Myocyte (in vitro differentiated cells): ENCODE data around the gene SETD2. TPM values are rescaled to one million over a fixed set of nuclear protein-coding genes. Genes with fewer than 3 reads are reported as not detected.
"Not testable (repeated sequence)": the region's sequence is repeated elsewhere in the genome, so short reads cannot be mapped to it uniquely, and the experiment has no call there.

Source experiments
- DNase-seq: peaks from one replicate; pipeline ENCODE4 v3.0.0-alpha.2; 2012; ENCODE audit warnings: low read depth
- polyA plus RNA-seq: library from polyadenylated mRNA; unstranded; fragments of >200 nt; gene quantifications from one replicate; pipeline ENCODE4 v1.2.1, GENCODE V29; 2012; ENCODE audit warnings: missing spikeins
- total RNA-seq: library from RNA; depleted of rRNA; stranded (reverse); fragments of >200 nt; gene quantifications from 2 replicates; pipeline ENCODE4 v1.2.3, GENCODE V29; 2014

Gene SETD2
- total RNA-seq, result 31.3 and 32.3 TPM in 2 replicates
- 10.6 TPM for polyA plus RNA-seq

GRCh38 chr3:47164007-47164881 is at the start of gene SETD2:
SETD2 (minus strand) TSS chr3:47164113; CDS start chr3:47163924, 189 bp downstream.
- DNase-seq, result peak; percentile 97

- no peak for DNase-seq
Observed at GRCh38 chr3:47210863-47211405, 47.0 kb upstream of the SETD2 start.

- DNase-seq, result not testable (repeated sequence)
Observed at GRCh38 chr3:47206022-47206421, 42.1 kb upstream of the SETD2 start.

- DNase-seq, result no peak
Observed at GRCh38 chr3:47204875-47205274, 41.0 kb upstream of the SETD2 start.

- no peak for DNase-seq
Observed at GRCh38 chr3:47202542-47202941, 38.6 kb upstream of the SETD2 start.

GRCh38 chr3:47197287-47197686 is 33.4 kb upstream of the SETD2 start:
- no peak for DNase-seq

- DNase-seq, result peak; percentile 78
Observed at GRCh38 chr3:47194994-47195393, 31.1 kb upstream of the SETD2 start.

GRCh38 chr3:47193871-47194859 is 30.3 kb upstream of the SETD2 start:
- no peak for DNase-seq

- no peak for DNase-seq
Observed at GRCh38 chr3:47186285-47186684, 22.4 kb upstream of the SETD2 start.

GRCh38 chr3:47181685-47182084 is 17.8 kb upstream of the SETD2 start:
- not testable (repeated sequence) for DNase-seq

GRCh38 chr3:47180011-47180410 is 16.1 kb upstream of the SETD2 start:
- not testable (repeated sequence) for DNase-seq

- DNase-seq, result no peak
Observed at GRCh38 chr3:47176582-47176981, 12.7 kb upstream of the SETD2 start.

- peak; percentile 52 for DNase-seq
Observed at GRCh38 chr3:47163169-47164006, 525 bp downstream of the SETD2 start.

GRCh38 chr3:47162697-47163168 is 1.2 kb downstream of the SETD2 start:
- no peak for DNase-seq

GRCh38 chr3:47161983-47162696 is 1.8 kb downstream of the SETD2 start:
- DNase-seq, result no peak

- no peak for DNase-seq
Observed at GRCh38 chr3:47159820-47160219, 4.1 kb downstream of the SETD2 start.

- no peak for DNase-seq
Observed at GRCh38 chr3:47158208-47158607, 5.7 kb downstream of the SETD2 start.

GRCh38 chr3:47156396-47156795 is 7.5 kb downstream of the SETD2 start:
- no peak for DNase-seq

GRCh38 chr3:47152578-47152977 is 11.3 kb downstream of the SETD2 start:
- DNase-seq, result no peak

- no peak for DNase-seq
Observed at GRCh38 chr3:47151836-47152235, 12.1 kb downstream of the SETD2 start.
